Gastroesophageal sphincter (tissue), 4 donors: ENCODE measurements around the gene PTMS. TPM values are rescaled to one million over a fixed set of nuclear protein-coding genes. Genes with fewer than 3 reads are reported as not detected.

ENCODE experiments used
- ATAC-seq: fragments of 150-250 bp; one replicate; pipeline ENCODE4 v1.9.1; 2016; ENCODE audit warnings: mild to moderate bottlenecking, moderate library complexity
- H3K27ac ChIP-seq, 4 donors: fragments of 200-600 bp; sonication (generic) in 3 of 4; 1 replicate in 3 of 4; 2 replicates in 1 of 4; pipeline ENCODE4 v1.5.1; 2016 to 2019
- H3K27me3 ChIP-seq: fragments of 200-600 bp; sonication (generic); one replicate; pipeline ENCODE4 v1.5.1; 2019
- H3K36me3 ChIP-seq, 2 donors: fragments of 200-600 bp; sonication (generic); one replicate each; pipeline ENCODE4 v1.5.1; 2019; ENCODE audit warnings: control low read depth in 1 of 2
- H3K4me1 ChIP-seq, 3 donors: fragments of 200-600 bp; sonication (generic); 1 replicate in 2 of 3; 2 replicates in 1 of 3; pipeline ENCODE4 v1.5.1; 2016 to 2019; ENCODE audit warnings: control low read depth in 2 of 3
- H3K4me3 ChIP-seq, 2 donors: fragments of 200-600 bp; sonication (generic); one replicate each; pipeline ENCODE4 v1.5.1; 2019; ENCODE audit warnings: mild to moderate bottlenecking in 1 of 2, moderate library complexity in 1 of 2
- H3K9me3 ChIP-seq, 3 donors: fragments of 200-600 bp; sonication (generic); one replicate each; pipeline ENCODE4 v1.5.1; 2017 to 2019; ENCODE audit warnings: control low read depth in 2 of 3
- EP300 ChIP-seq: sonication (generic); formaldehyde crosslinking; IDR thresholded peaks from one replicate; pipeline ENCODE4 v1.6.1; 2017; ENCODE audit warnings: antibody characterized with exemption, mild to moderate bottlenecking
- POLR2A ChIP-seq, 2 donors: fragments of 450-650 bp; IDR thresholded peaks; one replicate each; pipeline ENCODE4 v1.6.1; 2017; ENCODE audit warnings: antibody characterized with exemption in 2 of 2, mild to moderate bottlenecking in 2 of 2, moderate library complexity in 1 of 2
- POLR2AphosphoS5 ChIP-seq: sonication (generic); formaldehyde crosslinking; IDR thresholded peaks from one replicate; pipeline ENCODE4 v1.6.1; 2017; ENCODE audit warnings: antibody characterized with exemption
- WGBS, 2 donors: methylation state at CpG; one replicate each; pipeline ENCODE4 v1.1.5; 2018; ENCODE audit warnings: low coverage in 1 of 2; 5-methylcytosine and 5-hydroxymethylcytosine counted together
- total RNA-seq, 4 donors: library from RNA; depleted of rRNA; stranded (reverse); fragments of >200 nt; gene quantifications; one replicate each; pipeline ENCODE4 v1.1.0, GENCODE V29; 2016
- TF ChIP-seq, protein P1 (sequence below), 4 experiments: fragments of 200-600 bp in 2 of 4; fragments of 450-650 bp in 2 of 4; sonication (generic) in 1 of 4; IDR thresholded peaks; one replicate each; pipeline ENCODE4 v1.5.1; 2017 to 2019; ENCODE audit warnings: antibody characterized with exemption in 4 of 4, mild to moderate bottlenecking in 2 of 4, moderate library complexity in 2 of 4

The PTMS gene
- total RNA-seq, 4 donors from 2014 or later = 259 to 516 (median 325) TPM

DNA sequence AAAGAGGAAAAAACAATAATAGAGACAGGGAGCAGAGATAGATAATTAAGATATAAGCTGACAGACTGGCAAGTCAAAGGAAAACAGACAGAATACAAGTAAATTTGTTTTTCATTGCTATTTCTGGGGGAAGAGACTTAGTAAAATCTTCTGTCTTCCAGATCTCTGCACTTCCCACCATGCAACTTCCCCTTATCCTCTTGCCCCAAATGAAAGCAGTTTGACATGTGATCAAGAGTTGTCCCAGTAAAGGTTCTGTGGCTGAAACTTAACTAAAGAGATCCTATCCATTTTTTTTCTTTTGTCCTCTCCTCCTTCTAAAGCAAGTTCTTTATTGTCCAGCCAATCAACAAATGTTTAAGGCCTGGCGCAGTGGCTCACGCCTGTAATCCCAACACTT is 11.8 kb upstream of the PTMS start:
- 83% methylated on average over 2 of the region's 2 CpGs; no CpG with 5 or more reads in 1 of the 2 donors for WGBS, 2 donors
- ATAC-seq = no peak
- peaks cover 0 to 26% of the 10 kb centered on the region in 2 donors for H3K36me3 ChIP-seq

DNA sequence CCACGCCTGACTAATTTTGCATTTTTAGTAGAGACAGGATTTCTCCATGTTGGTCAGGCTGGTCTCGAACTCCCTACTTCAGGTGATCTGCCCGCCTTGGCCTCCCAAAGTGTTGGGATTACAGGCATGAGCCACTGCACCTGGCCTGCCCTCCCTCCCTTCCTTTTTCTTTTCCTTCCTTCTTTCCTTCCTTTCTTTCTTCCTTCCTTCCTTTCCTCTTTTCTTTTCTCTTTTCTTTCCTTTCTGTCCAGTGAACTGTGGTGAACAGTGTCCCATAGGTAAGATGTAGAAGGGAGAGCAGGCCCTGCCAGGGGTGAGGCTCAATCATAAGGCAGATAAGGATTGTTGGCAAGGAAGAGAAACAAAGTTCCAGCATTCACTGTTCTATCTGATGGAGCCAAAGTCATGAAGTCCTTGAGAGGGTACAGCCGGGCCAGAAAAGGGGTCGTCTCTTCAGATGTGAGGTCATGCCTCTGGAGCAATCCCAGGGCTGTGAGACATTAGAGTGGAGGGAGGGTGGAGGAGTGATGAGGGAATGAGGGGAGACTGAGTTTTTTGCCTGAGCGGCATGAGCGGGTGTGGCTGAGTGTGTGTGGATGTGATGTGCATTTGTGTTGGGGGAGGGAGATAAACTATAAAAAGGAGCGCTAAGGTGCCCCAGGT is 9.0 kb upstream of the PTMS start:
- no peak for ATAC-seq
- Histone ChIP-seq H3K4me3 (no peak overlapping the region), H3K36me3 (no peaks in the 10 kb centered on the region), H3K27me3 (no peaks in the 10 kb centered on the region), H3K9me3 (no peaks in the 10 kb centered on the region), H3K4me1 (peaks cover 0 to 19% (median 5%) of the 10 kb centered on the region in 3 donors), H3K27ac (no peak overlapping the region)
- no peak for TF ChIP-seq POLR2AphosphoS5
- TF ChIP-seq EP300 = no peak
- TF ChIP-seq POLR2A (IDR thresholded peaks at IDR 0.05) = no peak
- WGBS, 2 donors = 83 to 90% methylated on average over 1 to 8 of the region's 8 CpGs

More for the DNA sequence above, 11.8 kb upstream of the PTMS start:
- H3K4me1 ChIP-seq = peaks cover 0 to 44% (median 10%) of the 10 kb centered on the region in 3 donors
- no peaks in the 10 kb centered on the region for H3K27me3 ChIP-seq
- no peak overlapping the region for H3K4me3 ChIP-seq
- peak overlapping the region in 3 of 4 donors; percentile 95 to 99 (median 98) for H3K27ac ChIP-seq
- TF ChIP-seq, protein P1, sequence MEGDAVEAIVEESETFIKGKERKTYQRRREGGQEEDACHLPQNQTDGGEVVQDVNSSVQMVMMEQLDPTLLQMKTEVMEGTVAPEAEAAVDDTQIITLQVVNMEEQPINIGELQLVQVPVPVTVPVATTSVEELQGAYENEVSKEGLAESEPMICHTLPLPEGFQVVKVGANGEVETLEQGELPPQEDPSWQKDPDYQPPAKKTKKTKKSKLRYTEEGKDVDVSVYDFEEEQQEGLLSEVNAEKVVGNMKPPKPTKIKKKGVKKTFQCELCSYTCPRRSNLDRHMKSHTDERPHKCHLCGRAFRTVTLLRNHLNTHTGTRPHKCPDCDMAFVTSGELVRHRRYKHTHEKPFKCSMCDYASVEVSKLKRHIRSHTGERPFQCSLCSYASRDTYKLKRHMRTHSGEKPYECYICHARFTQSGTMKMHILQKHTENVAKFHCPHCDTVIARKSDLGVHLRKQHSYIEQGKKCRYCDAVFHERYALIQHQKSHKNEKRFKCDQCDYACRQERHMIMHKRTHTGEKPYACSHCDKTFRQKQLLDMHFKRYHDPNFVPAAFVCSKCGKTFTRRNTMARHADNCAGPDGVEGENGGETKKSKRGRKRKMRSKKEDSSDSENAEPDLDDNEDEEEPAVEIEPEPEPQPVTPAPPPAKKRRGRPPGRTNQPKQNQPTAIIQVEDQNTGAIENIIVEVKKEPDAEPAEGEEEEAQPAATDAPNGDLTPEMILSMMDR (IDR thresholded peaks at IDR 0.05) = no peak
- TF ChIP-seq EP300 = no peak
- H3K9me3 ChIP-seq = no peaks in the 10 kb centered on the region

DNA sequence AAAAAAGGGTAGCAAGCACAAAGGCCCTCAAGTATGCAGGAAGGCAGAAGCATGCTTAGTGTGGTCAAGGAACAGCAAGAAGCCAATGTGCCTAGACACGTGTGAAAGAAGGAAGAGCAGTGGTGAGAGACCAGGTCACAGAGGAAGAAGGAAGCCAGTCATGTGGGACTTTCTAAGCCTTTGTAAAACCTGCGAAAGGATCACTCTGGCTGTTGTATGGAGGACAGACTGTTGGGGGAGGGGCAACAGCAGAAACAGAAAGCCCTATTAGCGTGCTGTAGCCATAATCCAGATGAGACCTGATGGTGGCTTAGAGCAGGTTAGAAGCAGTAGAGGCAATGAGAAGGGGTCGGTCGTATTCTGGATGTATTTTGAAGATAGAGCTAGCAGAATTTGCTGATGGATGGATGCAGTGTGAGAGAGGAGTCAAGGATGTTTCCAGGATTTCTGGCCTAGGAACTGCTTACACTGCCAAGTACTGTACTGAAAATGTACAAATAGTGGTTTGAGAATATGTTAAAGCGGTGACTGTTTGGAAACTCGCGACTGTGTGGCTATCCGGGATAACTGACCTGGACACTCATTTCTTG is 7.6 kb upstream of the PTMS start:
- no peaks in the 10 kb centered on the region for H3K9me3 ChIP-seq
- H3K27me3 ChIP-seq = no peaks in the 10 kb centered on the region
- WGBS, 2 donors = 78 to 80% methylated on average over 9 of the region's 9 CpGs
- no peak overlapping the region for H3K27ac ChIP-seq
- ATAC-seq = no peak
- H3K36me3 ChIP-seq = no peaks in the 10 kb centered on the region
- TF ChIP-seq, protein P1 (IDR thresholded peaks at IDR 0.05) = no peak
- no peak for TF ChIP-seq EP300
- TF ChIP-seq POLR2A (IDR thresholded peaks at IDR 0.05) = no peak
- TF ChIP-seq POLR2AphosphoS5 = no peak
- H3K4me1 ChIP-seq = peaks cover 0 to 26% (median 7%) of the 10 kb centered on the region in 3 donors
- no peak overlapping the region for H3K4me3 ChIP-seq

DNA sequence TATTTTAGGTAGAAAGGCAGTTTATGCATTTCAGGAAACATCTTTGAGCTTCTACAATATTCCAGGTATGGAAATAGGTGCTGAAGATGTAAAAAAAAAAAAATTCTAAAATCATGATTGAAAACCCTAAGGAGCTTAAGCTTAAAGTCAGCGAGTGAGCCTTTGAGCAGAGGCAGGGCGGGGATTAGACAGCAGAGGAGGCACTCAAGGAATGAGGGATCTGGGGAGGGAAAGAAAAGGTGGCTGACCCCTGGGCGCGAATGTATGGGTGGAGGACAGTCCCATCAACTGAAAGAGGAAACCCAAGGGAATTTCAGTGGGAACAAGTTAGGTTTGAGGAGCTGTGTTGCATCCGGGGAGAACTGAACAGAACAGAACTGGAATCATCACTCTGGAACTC is 6.4 kb upstream of the PTMS start:
- ATAC-seq = no peak
- H3K27ac ChIP-seq = no peak overlapping the region
- WGBS, 2 donors = 88 to 90% methylated on average over 3 to 5 of the region's 5 CpGs
- H3K4me3 ChIP-seq = no peak overlapping the region
- H3K4me1 ChIP-seq = peaks cover 0 to 25% (median 10%) of the 10 kb centered on the region in 3 donors
- H3K36me3 ChIP-seq = no peaks in the 10 kb centered on the region
- no peak for TF ChIP-seq EP300
- TF ChIP-seq POLR2A (IDR thresholded peaks at IDR 0.05) = no peak
- no peaks in the 10 kb centered on the region for H3K9me3 ChIP-seq
- H3K27me3 ChIP-seq = no peaks in the 10 kb centered on the region

DNA sequence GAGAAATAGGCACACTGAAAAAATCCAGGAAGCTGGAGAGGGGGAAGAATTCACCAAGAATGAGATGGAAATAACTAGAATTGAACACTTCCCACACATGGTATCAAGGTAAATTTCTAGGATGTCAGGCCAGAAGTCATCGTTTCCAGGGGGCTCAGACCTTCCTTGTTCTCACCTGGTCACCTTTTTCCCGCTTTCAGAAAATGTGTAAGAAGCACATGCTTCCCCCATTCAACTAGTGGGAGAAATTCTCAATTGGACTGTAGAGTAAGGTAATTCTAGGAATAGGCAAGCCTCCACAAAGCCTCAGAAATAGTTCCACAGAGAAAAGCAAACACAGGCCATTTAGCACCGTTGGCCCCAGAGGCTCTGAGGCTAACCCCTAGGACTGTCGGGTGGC is 2.8 kb upstream of the PTMS start:
- 52 to 95% methylated on average over 2 to 3 of the region's 4 CpGs for WGBS, 2 donors
- H3K4me3 ChIP-seq = peak overlapping the region; percentile 16 to 91

More for the DNA sequence above, 2.8 kb upstream of the PTMS start:
- ATAC-seq = no peak
- Histone ChIP-seq H3K27me3 (no peaks in the 10 kb centered on the region), H3K27ac (peak overlapping the region; percentile 93 to 99 (median 97)), H3K9me3 (no peaks in the 10 kb centered on the region), H3K36me3 (no peaks in the 10 kb centered on the region), H3K4me1 (peaks cover 0 to 47% (median 21%) of the 10 kb centered on the region in 3 donors)
- TF ChIP-seq POLR2AphosphoS5 = no peak
- no peak for TF ChIP-seq EP300
- TF ChIP-seq, protein P1 (IDR thresholded peaks at IDR 0.05) = no peak
- TF ChIP-seq POLR2A (IDR thresholded peaks at IDR 0.05) = no peak
